Left colon (tissue), 2 donors: ENCODE data around the gene KIAA1549. TPM values are rescaled to one million over a fixed set of nuclear protein-coding genes. Genes with fewer than 3 reads are reported as not detected.

Experiments used
- ATAC-seq: fragments of 200-7000 bp; cut with Tn5 transposase; one replicate; pipeline ENCODE4 v1.9.1; 2020; ENCODE audit warnings: mild to moderate bottlenecking, moderate library complexity
- DNase-seq, 2 donors: peaks; one replicate each; pipeline ENCODE4 v3.0.0-alpha.2; 2020
- intact Hi-C, 2 donors: fragments of 100-400 bp; cut with DNase I in 1 of 2; cut with micrococcal nuclease in 1 of 2; formaldehyde crosslinking; loops; one replicate each; pipeline versions ENCODE4 v1.11.2 to v1.14.0; 2022; cut with DNase I, micrococcal nuclease
- total RNA-seq, 2 donors: library from RNA; stranded (reverse); fragmentation: NEBNext Ultra II Directional; extraction: Animal tissue kit (Norgen Biotek cat#: 25700); gene quantifications; one replicate each; pipeline ENCODE4 v1.2.1, GENCODE V29; 2021
- donor health status: DM: no; HTN: no; CAD: no.
- donor health status: DM: yes; HTN: yes; CAD: no.

The KIAA1549 gene
- total RNA-seq, 2 donors from 2014 or later: 2.7 to 3.3 TPM

DNA sequence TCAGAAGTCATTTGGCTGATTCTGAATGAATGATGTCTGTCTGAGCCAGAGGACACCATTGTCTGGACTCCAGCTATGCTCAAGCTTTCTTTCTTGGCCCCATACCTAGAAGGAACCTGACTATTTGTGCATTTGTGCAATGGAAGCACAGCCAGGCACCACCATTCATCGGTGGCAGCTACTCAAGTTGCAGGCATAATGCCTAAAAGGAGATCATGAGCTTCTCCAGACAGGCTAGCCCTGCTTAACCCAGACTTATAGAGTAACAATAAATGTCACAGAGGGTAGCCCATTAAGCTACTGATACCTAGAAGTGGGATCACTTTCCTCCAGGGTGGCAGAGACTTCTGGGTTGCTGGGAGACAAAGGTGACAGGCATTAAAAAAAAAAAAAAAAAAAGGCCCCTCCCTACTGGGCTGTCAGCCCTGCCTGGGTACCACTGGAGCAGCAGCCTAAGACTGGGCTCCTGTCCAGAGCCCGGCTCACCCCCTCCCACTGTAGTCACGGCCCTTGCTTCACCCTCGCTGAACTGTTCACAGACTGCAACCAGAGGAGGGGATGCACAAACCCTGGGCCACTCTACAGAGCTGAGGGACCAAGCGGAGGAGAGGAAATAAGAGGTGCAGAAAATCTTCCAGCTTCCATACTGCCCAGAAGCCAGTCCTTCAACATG is 107.8 kb downstream of the KIAA1549 start:
- DNase-seq (no peak), ATAC-seq (no peak)
- intact Hi-C loops: no loop called here

DNA sequence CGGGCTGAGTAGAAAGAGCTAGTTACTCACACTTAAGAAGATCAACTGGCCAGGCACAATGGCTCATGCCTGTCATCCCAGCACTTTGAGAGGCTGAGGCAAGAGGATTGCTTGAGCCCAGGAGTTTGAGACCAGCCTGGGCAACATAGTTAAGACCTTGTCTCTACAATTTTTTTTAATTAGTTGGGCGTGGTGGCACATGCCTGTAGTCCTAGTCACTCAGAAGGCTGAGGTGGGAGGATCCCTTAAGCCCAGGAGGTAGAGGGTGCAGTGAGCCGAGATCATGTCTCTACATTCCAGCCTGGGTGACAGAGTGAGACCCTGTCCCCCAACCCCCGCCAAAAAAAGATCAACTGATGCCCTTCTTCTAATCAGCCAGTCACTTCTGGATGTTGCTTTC is 108.6 kb downstream of the KIAA1549 start:
- ATAC-seq (peak; percentile 67), DNase-seq (no peak)
- intact Hi-C loops: no loop called here

DNA sequence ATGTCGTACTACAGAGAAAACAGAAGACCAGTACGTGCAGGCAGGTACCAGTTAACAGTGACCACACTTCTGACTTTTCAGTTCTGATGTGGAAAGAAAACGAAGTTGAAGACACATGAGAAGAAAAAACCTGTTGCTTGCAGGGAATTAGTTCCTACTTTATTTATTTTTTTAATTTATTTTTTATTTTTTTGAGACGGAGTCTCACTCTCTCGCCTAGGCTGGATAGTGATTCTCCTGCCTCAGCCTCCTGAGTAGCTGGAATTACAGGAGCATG is 109.4 kb downstream of the KIAA1549 start:
- DNase-seq: no peak
- intact Hi-C loops: no loop called here
- ATAC-seq: no peak

DNA sequence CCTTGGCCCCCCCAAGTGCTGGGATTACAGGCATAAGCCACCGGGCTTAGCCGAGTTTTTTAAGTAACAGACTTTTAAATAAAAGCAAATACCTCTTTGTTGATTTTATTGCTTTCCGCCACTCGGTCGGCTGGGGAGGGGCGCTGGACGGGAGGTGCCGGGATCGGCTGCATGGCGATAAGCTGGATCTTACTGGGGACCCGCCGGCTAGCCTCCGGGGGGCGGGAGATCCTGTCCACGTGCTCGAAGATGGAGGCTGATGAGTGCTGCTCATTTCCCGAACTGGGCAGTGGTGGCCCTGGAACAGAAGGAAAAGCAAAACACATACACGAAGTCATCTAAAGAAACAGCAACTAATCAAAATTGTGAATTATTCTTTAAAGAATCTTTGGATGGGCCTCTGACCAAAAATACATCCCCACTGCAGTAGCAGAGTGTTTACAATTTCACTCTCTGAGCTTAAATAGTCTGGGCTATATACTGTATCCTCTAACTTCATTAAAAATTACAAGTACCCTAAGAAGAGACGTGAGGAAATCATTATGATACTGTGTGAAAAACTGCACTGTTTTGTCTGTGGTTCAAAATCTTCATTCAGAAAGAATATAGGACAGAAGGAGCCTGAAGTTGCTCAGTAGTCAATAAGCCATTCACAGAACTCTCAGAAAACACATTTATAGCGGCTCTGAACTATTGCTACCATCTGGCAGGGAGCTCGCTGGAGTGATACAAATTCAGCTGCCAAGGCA is 110.0 kb downstream of the KIAA1549 start:
- ATAC-seq (no peak), DNase-seq (no peak)
- intact Hi-C loops: no loop called here

DNA sequence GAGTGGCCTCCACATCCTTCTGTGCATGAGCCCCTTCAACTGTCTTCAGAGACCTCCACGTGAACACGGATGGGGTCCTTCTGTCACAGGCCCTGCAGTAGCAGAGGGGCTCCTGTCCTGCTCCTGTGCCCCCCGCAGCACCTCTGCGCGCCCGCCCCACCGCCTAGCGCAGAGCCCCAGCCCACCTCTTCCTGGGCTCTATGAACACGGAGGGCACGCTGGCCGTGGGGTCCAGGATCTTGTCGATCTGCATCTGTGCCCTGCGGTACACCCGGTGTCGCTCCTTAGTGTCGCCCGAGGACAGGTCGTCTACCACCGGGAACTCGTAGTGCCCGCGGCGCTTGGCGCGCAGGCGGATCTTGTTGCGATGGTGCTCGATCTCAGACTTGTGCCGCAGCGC is 111.8 kb downstream of the KIAA1549 start:
- intact Hi-C loops: no loop called here
- no peak for ATAC-seq
- DNase-seq: no peak

DNA sequence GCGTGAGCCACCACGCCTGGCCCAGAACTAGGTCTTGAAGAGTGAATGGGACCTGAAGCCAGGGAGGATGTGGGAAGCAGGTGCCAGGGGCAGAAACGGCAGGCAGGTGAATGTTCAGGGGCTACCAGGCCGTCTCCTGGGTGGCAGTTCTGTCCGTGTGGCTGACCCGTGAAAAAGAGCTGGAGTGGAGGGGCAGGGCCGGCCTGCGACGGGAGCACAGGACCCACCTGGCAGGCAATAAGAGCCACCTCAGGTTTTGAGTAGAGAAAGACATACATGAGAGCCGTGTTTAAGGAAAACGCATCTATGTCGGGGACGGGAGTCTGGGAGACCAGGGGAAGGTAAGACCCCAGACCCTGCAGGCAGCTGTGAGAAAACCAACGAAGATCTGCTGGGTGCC is 112.5 kb downstream of the KIAA1549 start:
- no peak for DNase-seq
- intact Hi-C loops: no loop called here
- no peak for ATAC-seq

DNA sequence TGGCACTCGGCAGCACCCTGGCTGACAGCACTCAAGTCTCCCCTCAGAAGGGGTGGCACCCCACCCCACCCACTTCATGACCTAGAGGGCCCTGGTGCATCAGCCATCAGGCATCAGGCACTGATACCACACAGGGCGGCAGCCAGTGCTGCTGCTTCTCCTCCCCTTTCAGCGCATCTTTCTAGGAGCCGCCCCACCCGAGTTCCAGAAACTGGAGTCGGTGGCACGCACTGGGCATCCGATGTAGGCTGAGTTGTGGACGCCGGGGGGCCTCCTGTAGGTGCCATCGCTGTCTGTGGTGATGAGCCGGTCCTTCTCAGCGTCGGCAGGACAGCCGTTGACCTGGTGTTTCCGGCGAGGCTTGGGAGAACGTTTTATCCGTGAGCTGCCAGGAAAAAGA is 113.4 kb downstream of the KIAA1549 start:
- ATAC-seq: no peak
- intact Hi-C loops: no loop called here
- no peak for DNase-seq

DNA sequence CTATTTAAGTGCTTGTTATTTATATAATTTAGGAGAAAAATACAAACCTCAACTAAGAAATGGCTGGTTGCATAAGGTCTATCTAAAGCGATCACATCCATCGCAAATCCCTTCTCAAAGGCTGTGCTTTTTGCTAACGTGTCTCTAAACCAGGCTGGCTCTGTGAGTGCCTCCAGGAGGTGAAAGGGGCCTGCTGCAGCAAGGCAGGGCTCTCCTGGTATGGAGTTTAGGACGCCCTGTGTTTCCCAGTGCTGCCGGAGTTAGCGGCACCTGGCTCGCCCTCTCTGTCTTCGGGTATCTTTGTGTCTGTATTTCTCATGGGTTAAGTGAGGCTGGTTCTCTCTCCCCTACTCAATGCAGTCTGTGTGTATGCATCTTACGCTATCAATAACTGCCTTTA is 114.8 kb downstream of the KIAA1549 start:
- DNase-seq: no peak
- ATAC-seq: no peak
- intact Hi-C loops: no loop called here

DNA sequence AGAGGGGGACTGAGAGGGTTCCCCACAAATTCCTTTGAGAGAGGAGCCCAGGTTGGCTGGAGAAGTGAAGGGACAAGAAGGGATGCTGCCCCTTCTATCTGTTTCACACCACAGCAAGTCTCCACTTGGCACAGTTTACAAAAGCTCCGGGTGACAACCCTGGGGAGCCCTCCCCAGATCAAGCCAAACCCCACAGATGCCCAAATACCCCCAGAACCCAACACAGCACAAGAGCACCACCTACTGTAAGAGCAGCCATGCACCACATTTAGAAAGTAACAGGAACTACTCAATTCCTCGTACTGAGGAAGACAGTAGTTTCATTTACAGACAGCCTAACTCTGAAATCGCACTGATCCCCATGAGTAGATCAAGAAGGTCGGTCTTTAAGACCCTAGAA is 115.3 kb downstream of the KIAA1549 start:
- no peak for DNase-seq
- no peak for ATAC-seq
- intact Hi-C loops: no loop called here

DNA sequence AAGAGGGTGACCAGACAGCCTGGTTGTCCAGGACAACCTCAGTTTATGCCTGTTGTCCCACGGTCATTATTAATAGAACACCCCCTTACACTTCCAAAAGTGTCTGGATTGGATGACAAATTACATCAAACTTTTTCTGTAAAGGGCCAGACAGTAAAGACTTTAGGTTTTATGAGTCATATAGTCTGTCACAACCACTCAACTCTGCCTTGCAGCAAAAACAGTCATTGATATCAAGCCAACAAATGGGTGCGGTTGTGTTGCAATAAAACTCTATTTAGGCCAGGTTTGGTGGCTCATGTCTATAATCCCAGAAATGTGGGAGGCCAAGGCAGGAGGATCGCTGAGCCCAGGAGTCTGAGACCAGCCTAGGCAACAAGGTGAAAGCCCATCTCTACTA is 116.5 kb downstream of the KIAA1549 start:
- peak; percentile 80 for ATAC-seq
- intact Hi-C loops: no loop called here
- no peak for DNase-seq

DNA sequence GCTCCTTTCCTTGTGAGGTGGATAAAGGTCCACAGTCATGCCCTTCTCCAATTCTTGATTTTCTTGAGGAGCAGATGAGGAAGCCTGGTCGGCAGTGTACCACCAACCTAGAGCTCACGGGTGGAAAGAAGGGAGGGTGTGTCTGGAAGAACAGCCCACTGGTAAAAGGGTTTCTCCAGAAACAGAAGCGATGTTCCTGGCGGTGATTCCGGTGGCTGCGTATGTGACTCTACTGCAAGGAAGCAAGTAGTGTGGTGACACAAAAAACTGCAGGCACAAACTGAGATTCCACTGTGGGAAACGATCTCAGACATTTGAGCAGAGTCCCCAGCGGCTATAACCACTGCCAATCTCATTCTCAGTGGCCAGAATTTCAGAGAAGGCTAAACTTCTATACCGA is 117.3 kb downstream of the KIAA1549 start:
- intact Hi-C loops: no loop called here
- DNase-seq: no peak
- no peak for ATAC-seq

DNA sequence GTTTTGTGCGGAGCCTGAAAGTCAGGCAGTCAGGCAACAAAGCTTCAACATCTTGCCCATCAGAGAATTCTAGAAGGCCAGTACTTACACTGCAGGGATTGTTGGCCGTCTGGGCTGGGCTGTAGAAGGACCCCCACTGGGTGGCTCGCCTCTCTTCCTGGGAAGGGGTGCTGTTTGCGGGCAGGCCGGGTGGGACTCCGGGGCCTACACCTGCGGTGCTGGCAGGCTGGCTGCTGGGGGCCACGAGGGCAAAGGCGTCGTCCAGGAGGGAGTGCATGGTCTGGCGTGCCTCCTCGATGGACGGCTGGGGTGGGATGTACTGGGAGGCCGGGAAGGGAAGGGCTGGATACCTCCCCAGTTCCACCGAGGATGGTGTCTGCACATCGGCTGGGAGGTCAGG is 120.1 kb downstream of the KIAA1549 start:
- intact Hi-C loops: no loop called here
- ATAC-seq: no peak
- DNase-seq: no peak

DNA sequence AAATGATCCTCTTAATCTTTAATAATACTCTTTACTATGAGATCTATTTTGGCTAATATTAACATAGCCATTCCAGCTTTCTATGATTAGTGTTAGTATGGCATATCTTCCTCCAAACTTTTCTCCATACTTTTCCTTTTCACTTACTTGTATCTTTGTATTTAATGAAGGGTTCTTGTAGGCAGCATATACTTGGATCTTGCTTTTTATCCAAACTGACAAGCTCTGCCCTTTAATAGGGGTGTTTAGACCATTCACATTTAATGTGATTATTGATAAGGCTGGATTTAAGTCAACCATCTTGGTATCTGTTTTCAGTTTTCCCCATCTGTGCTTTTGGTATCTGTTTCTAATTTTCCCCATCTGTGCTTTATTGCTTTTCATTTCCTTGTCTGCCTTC is 123.5 kb downstream of the KIAA1549 start:
- DNase-seq (no peak), ATAC-seq (no peak)
- intact Hi-C loops: no loop called here

DNA sequence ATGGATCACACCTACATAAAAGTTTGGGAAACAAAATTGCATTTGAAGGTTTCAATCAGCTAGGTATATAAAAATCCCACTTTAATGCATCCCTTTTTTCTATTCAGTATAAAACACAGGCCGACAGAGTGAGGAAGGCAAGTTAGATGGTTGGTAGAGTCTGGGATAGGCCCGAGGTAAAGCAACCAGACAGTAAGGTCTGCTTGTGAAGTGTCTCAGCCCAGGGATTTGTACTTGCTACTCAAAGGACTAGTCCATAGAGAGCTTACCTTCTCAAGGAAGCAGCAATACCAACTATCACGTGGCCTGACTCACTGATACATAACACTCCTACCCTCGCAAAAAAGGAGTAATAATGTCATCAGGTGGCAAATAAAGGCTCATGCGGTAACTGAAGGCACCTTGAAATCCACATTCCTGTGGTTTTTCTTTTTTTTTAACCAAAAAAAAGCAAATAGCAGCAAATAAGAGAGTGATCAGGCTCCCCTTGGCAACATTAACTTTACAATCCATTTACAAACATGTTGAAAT is 127.0 kb downstream of the KIAA1549 start:
- intact Hi-C loops: no loop called here
- no peak for ATAC-seq
- DNase-seq: no peak

DNA sequence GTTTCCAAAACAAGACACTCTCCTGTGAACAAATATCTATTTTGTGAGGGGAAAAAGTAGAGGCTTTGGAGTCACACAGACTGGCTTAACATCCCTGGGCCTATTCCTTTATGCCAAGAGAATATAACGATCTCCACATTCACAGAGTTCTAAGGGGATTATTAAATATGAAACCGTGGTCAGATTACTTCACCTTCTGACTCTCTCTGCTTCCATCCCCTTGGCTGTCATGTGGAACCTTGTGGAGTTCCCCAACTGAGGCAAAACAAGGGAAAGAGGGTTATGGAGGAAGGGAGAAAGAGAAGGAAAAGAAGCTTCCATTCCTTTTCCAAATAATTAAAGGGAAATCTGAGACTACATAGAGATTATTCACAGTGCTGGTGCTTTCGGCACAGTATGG is 127.7 kb downstream of the KIAA1549 start:
- ATAC-seq (no peak), DNase-seq (no peak)
- intact Hi-C loops: no loop called here

DNA sequence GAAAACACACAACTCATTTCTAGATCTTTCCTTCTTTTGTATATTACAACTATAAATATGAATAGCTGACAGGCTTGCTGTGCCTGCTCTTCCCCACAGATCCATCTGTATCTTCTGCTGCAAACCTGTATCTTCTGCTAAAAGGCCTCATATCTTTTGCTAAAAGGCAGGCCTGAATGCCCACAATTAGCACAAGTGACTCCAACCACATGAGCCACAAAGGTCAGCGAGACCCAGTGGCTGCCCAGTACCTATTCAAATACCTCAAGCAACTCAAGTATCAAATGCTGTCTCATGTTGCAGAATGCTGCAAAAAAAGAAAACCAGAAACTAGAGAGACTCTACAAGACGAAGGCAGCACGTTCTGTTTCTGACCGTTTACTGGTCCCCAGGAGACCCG is 128.7 kb downstream of the KIAA1549 start:
- DNase-seq (no peak), ATAC-seq (no peak)
- intact Hi-C loops: no loop called here

DNA sequence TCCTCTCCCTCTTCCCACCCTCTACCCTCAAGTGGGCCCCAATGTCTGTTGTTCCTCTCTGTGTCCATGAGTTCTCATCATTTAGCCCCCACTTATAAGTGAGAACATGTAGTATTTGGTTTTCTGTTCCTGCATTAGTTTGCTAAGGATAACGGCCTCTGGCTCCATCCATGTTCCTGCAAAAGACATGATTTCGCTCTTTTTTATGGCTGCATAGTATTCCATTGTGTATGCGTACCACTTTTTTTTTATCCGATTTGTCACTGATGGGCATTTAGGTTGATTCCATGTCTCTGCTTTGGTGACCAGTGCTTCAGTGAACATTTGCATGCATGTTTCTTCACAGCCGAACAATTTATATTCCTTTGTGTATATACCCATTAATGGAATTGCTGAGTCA is 131.5 kb downstream of the KIAA1549 start:
- intact Hi-C loops: no loop called here
- DNase-seq: no peak
- ATAC-seq: no peak

DNA sequence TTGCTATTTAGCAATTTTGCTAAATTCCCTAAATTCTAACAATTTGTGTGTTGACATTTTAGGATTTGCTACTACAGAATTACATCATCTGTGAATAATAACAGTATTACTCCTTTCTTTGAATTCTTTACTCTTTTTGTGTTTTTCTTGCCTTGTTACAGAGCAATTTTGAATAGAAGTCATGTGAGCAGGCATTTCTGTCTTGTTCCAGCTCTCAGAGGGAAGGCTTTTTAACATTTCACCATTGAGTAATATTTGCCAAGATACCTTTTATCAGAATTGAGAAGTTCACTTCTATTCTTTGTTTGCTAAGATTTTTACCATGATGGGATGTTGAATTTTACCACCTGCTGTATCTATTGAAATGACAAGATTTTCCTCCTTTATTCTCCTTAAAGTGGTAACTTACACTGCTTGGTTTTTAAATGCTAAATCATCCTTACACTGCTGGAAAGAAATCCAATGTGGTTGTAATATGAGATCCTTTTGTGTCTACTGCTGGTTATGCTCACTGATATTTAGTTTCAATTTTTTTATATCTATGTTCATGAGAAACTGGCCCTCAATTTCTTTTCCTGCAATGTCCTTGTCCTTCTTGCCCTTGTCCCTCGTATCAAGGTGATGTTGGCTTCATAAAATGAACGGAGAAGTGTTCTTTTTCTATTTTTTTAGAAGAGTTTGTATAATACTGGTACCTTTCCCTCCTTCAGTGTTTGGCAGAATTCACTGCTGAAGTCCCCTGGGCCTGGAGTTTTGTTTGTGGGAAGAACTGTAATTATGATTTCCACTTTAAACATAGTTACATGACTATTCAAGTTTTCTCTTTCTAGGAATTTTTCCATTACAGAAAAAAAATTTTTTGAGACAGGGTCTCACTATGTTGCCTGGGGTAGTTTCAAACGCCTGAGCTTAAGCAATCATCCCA is 132.9 kb downstream of the KIAA1549 start:
- intact Hi-C loops: no loop called here

DNA sequence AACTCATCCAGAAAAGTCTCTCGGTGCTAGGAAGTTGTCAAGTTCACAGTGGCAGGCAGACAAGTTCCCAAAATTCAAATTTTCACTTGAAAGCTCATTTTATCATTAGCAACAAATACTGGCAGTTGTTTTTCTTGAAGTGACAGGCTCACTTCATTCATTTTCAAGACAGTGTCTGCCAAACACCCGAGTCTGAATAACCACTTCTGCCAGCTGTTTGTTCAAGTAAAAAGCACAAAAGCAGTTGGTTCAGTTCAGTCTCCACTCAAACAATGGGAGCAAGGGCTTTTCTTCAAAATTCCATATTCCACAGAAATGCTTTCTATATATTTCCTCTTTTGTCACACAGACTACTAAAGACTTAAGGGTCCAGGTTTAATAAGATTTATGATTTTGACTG is 135.5 kb downstream of the KIAA1549 start:
- ATAC-seq (no peak), DNase-seq (no peak)
- intact Hi-C loops: no loop called here

More for the DNA sequence above, 132.9 kb downstream of the KIAA1549 start:
- DNase-seq: no peak
- ATAC-seq: no peak
